ENCODE data around the gene PDE4D.

The PDE4D gene

GRCh38 chr5:58934629-58935097 lies 958.9 kb downstream of the PDE4D start:
- DNase-seq (ENCODE audit: extremely low read depth, insufficient read length) = no peak
- no peak for TF ChIP-seq CTCF (IDR thresholded peaks at IDR 0.05; ENCODE audit: insufficient read depth, low read length, poor library complexity, severe bottlenecking)
- H3K4me3 ChIP-seq (replicated peaks; ENCODE audit: low read depth, low read length) = no peak overlapping the region
- no peaks in the 10 kb centered on the region; the same call in none of the 2 replicates for H3K27me3 ChIP-seq (replicated peaks; ENCODE audit: control insufficient read depth, insufficient read depth, low read length)
- H3K36me3 ChIP-seq (ENCODE audit: control insufficient read depth, insufficient read depth, low read length) = no peaks in the 10 kb centered on the region

GRCh38 chr5:58933891-58934628 lies 959.5 kb downstream of the PDE4D start:
- DNase-seq (ENCODE audit: extremely low read depth, insufficient read length) = no peak
- TF ChIP-seq CTCF (IDR thresholded peaks at IDR 0.05; ENCODE audit: insufficient read depth, low read length, poor library complexity, severe bottlenecking) = no peak
- Histone ChIP-seq H3K27me3 (replicated peaks; ENCODE audit: control insufficient read depth, insufficient read depth, low read length) (no peaks in the 10 kb centered on the region; the same call in none of the 2 replicates), H3K4me3 (replicated peaks; ENCODE audit: low read depth, low read length) (no peak overlapping the region), H3K36me3 (ENCODE audit: control insufficient read depth, insufficient read depth, low read length) (no peaks in the 10 kb centered on the region)

GRCh38 chr5:58932057-58932612 lies 961.4 kb downstream of the PDE4D start:
- H3K4me3 ChIP-seq (replicated peaks; ENCODE audit: low read depth, low read length) = no peak overlapping the region
- no peak for TF ChIP-seq CTCF (IDR thresholded peaks at IDR 0.05; ENCODE audit: insufficient read depth, low read length, poor library complexity, severe bottlenecking)
- H3K27me3 ChIP-seq (replicated peaks; ENCODE audit: control insufficient read depth, insufficient read depth, low read length) = no peaks in the 10 kb centered on the region; the same call in none of the 2 replicates
- no peak for DNase-seq (ENCODE audit: extremely low read depth, insufficient read length)
- H3K36me3 ChIP-seq (ENCODE audit: control insufficient read depth, insufficient read depth, low read length) = no peaks in the 10 kb centered on the region

GRCh38 chr5:58930520-58930919 lies 963.0 kb downstream of the PDE4D start:
- H3K27me3 ChIP-seq (replicated peaks; ENCODE audit: control insufficient read depth, insufficient read depth, low read length) = no peaks in the 10 kb centered on the region; the same call in none of the 2 replicates
- DNase-seq (ENCODE audit: extremely low read depth, insufficient read length) = no peak
- no peak overlapping the region for H3K4me3 ChIP-seq (replicated peaks; ENCODE audit: low read depth, low read length)
- no peak for TF ChIP-seq CTCF (IDR thresholded peaks at IDR 0.05; ENCODE audit: insufficient read depth, low read length, poor library complexity, severe bottlenecking)
- H3K36me3 ChIP-seq (ENCODE audit: control insufficient read depth, insufficient read depth, low read length) = no peaks in the 10 kb centered on the region

- no peak for TF ChIP-seq CTCF (IDR thresholded peaks at IDR 0.05; ENCODE audit: insufficient read depth, low read length, poor library complexity, severe bottlenecking)
Measured at GRCh38 chr5:58929726-58930125, 963.8 kb downstream of the PDE4D start.

More at GRCh38 chr5:58929726-58930125, 963.8 kb downstream of the PDE4D start:
- no peaks in the 10 kb centered on the region for H3K36me3 ChIP-seq (ENCODE audit: control insufficient read depth, insufficient read depth, low read length)
- H3K27me3 ChIP-seq (replicated peaks; ENCODE audit: control insufficient read depth, insufficient read depth, low read length) = no peaks in the 10 kb centered on the region; the same call in none of the 2 replicates
- DNase-seq (ENCODE audit: extremely low read depth, insufficient read length) = no peak
- no peak overlapping the region for H3K4me3 ChIP-seq (replicated peaks; ENCODE audit: low read depth, low read length)
